Small intestine (tissue), 7 donors: Measurements from ENCODE around the gene SMIM17. TPM values are rescaled to one million over a fixed set of nuclear protein-coding genes. Genes with fewer than 3 reads are reported as not detected.

Source experiments
- DNase-seq, 2 donors: peaks; one replicate each; pipeline versions ENCODE4 v3.0.0 to v3.0.0-alpha.2; 2013
- FAIRE-seq: peaks from 2 replicates; lab custom pipeline; 2012; peaks lifted over from hg19 to GRCh38; lab: Jason Lieb, UNC
- H3K27ac ChIP-seq, 3 donors: one replicate each; pipeline ENCODE4 v1.5.1; 2013; ENCODE audit warnings: low read length in 2 of 3, mild to moderate bottlenecking in 2 of 3, control low read depth in 1 of 3, inconsistent platforms in 1 of 3, low read depth in 1 of 3, moderate library complexity in 1 of 3
- H3K27me3 ChIP-seq, 3 donors: one replicate each; pipeline ENCODE4 v1.6.1; 2013; ENCODE audit warnings: low read length in 3 of 3, inconsistent platforms in 1 of 3; ENCODE audit not compliant: control insufficient read depth in 3 of 3, insufficient read depth in 3 of 3
- H3K36me3 ChIP-seq, 3 donors: one replicate each; pipeline ENCODE4 v1.6.1; 2013; ENCODE audit warnings: low read length in 3 of 3, inconsistent platforms in 1 of 3, low read depth in 1 of 3, mild to moderate bottlenecking in 1 of 3, moderate library complexity in 1 of 3; ENCODE audit not compliant: control insufficient read depth in 3 of 3, insufficient read depth in 2 of 3
- H3K4me1 ChIP-seq, 3 donors: one replicate each; pipeline ENCODE4 v1.6.1; 2013; ENCODE audit warnings: low read length in 2 of 3, inconsistent platforms in 1 of 3, low read depth in 1 of 3, mild to moderate bottlenecking in 1 of 3, moderate library complexity in 1 of 3; ENCODE audit not compliant: control insufficient read depth in 3 of 3, insufficient read depth in 2 of 3
- H3K4me3 ChIP-seq, 3 donors: one replicate each; pipeline ENCODE4 v1.5.1; 2013; ENCODE audit warnings: low read length in 3 of 3, control low read depth in 1 of 3, inconsistent platforms in 1 of 3, low read depth in 1 of 3, mild to moderate bottlenecking in 1 of 3, moderate library complexity in 1 of 3
- H3K9me3 ChIP-seq, 2 donors: one replicate each; pipeline ENCODE4 v1.6.1; 2013; ENCODE audit warnings: low read depth in 1 of 2, low read length in 1 of 2; ENCODE audit not compliant: control insufficient read depth in 2 of 2, insufficient read depth in 1 of 2
- WGBS, 3 donors: extraction: QIAGEN DNeasy Blood & Tissue Kit; methylation state at CpG; one replicate each; pipeline ENCODE4 v1.1.7; 2013; 5-methylcytosine and 5-hydroxymethylcytosine counted together
- polyA plus RNA-seq, 4 donors: library from polyadenylated mRNA; stranded (reverse) in 3 of 4; unstranded in 1 of 4; fragments of 200-250 nt in 3 of 4; fragments of 120-200 nt in 1 of 4; gene quantifications; one replicate each; pipeline versions ENCODE4 v1.2.1 to v1.2.3, GENCODE V29; 2013
- donor health status: healthy with polysubstance abuse.
- donor health status: control.
- donor health status: control.
- donor health status: Bipolar disorder and iron deficiency.
- donor health status: healthy.

The SMIM17 gene
- polyA plus RNA-seq, 4 donors = 0.09 to 0.55 TPM; not detected in 2

DNA sequence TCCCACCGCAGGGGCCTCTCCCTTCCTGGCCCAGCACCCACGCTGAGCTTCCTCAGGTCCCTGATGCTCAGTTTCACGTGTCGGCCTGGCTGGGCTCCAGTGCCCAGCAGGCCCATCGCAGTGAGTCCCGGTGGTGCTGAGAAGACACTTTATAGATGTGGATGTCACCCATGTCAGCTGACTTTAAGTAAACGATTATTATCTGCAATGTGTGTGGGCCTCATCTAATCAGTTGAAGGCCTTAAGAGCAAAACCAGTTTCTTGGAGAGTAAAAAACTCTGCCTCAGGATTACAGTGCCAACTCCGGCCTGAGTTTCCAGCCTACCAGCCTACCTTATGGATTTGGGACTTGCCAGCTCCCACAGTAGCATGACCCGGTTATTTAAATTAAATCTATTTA, 17.3 kb upstream of the SMIM17 start:
- no peak overlapping the region for H3K4me3 ChIP-seq
- H3K36me3 ChIP-seq = peaks cover 0 to 31% (median 8%) of the 10 kb centered on the region in 3 donors
- H3K9me3 ChIP-seq = peaks cover 11 to 97% of the 10 kb centered on the region in 2 donors
- no peak for FAIRE-seq
- no peaks in the 10 kb centered on the region for H3K27me3 ChIP-seq
- 90 to 97% (median 92%) methylated on average over 9 of the region's 9 CpGs for WGBS, 3 donors
- no peak overlapping the region for H3K27ac ChIP-seq
- no peak for DNase-seq
- H3K4me1 ChIP-seq = no peaks in the 10 kb centered on the region

DNA sequence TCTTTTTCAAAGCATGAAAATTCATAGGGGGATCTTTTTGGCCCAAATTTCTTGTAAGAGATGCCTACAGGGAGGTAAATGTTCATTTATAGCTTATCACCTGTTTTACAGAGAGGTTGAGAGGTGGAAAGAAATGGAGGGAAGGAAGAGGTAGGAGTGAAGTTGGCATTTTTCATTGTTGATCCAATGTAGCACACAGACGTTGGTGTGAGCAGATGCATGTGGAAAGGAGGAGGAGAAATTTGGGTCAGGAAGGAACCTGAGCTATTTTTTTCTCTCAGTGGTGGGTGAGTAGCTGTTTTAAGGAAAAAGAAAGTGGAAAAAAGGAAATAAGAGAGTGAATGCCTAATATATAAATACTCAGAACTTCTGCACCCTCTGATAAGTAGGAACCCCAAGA, 9.9 kb upstream of the SMIM17 start:
- WGBS, 3 donors = 23 to 29% (median 28%) methylated on average over 1 of the region's 1 CpG
- H3K9me3 ChIP-seq = peaks cover 7 to 48% of the 10 kb centered on the region in 2 donors
- H3K4me3 ChIP-seq = no peak overlapping the region
- H3K36me3 ChIP-seq = no peaks in the 10 kb centered on the region
- H3K27me3 ChIP-seq = no peaks in the 10 kb centered on the region
- FAIRE-seq (no peak), DNase-seq (no peak)
- H3K4me1 ChIP-seq = no peaks in the 10 kb centered on the region
- no peak overlapping the region for H3K27ac ChIP-seq

DNA sequence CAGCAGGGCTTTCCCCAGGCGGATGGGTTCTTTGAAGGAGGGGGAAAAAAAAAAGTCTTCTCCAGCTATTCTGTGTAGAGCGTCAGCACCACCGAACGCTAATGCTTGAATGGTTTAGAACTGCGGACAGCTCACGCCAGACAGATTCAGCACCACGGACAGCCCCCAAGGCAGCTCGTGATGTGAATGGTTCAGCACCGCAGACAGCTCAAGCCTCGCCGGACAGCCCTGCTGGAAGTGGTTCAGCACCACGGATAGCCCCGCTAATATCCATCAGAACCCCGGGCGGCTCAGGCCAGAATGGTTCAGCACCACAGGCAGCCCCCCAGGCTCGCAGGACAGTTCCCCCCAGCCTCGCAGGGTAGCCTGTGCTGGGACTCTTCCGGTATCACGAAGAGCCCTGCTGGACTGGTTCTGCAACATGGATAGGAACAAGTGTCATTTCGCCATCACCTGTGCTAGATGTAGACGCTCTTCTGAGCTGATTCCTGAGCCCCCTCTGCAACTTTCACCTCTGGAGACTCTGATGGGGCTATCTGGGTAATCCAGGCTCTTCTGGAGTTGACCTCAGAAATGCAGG, 4.9 kb upstream of the SMIM17 start:
- Histone ChIP-seq H3K27me3 (peaks cover 0 to 7% (median 4%) of the 10 kb centered on the region in 3 donors), H3K36me3 (no peaks in the 10 kb centered on the region), H3K9me3 (peaks cover 9 to 24% of the 10 kb centered on the region in 2 donors), H3K27ac (no peak overlapping the region), H3K4me1 (no peaks in the 10 kb centered on the region), H3K4me3 (no peak overlapping the region)
- WGBS, 3 donors = 13 to 29% (median 26%) methylated on average over 21 of the region's 21 CpGs
- FAIRE-seq (no peak), DNase-seq (peak; percentile 1 to 87)

DNA sequence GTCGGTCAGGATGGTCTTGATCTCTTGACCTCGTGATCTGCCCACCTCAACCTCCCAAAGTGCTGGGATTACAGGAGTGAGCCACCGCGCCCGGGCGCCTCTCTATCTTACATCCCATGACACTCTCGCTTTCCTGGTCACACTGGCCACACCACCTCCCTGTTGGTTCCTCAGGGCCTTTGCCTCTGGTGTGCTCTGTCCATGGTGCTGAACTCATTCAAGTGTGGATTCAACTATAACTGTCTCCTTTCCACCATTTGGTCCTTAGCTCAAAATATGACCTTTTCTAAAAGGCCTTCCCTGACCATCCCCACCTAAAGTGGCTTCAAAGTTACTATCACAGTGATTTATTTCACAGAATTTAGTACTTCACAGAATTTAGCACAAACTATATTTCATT, 3.7 kb upstream of the SMIM17 start:
- Histone ChIP-seq H3K4me3 (no peak overlapping the region), H3K36me3 (no peaks in the 10 kb centered on the region), H3K27me3 (peaks cover 4 to 15% (median 7%) of the 10 kb centered on the region in 3 donors), H3K9me3 (peaks cover 8 to 16% of the 10 kb centered on the region in 2 donors), H3K27ac (no peak overlapping the region), H3K4me1 (no peaks in the 10 kb centered on the region)
- no peak for FAIRE-seq
- 29 to 55% (median 48%) methylated on average over 7 of the region's 7 CpGs for WGBS, 3 donors
- DNase-seq = peak in 1 of 2 donors; percentile 14

DNA sequence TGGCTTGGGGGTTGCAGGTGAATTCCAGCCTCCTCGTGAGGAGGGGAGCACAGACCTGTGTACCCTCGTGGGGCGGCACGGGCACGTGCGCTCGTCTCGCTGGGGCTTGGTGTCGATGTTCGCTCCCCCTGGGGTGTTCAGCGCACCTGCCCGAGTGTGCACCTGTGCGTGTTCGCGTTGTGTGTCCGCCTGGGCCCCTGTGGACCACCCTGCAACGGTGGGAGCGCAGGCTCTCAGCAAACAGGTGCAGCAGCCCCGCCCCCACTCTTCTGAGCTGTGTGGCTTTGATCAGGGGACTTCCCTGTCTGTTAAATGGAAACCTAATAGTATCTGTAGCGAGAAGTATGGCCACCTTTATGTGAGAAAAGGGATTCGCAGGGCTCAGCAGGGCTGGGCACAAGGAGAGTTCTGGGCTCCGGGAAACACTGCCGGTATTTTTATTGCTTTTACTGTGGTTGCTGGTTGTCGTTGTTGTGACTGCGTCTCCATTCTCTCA, 549 bp downstream of the SMIM17 start:
- no peaks in the 10 kb centered on the region for H3K4me1 ChIP-seq
- 18 to 40% (median 27%) methylated on average over 25 of the region's 25 CpGs for WGBS, 3 donors
- DNase-seq = no peak
- FAIRE-seq = no peak
- no peak overlapping the region for H3K4me3 ChIP-seq
- no peaks in the 10 kb centered on the region for H3K36me3 ChIP-seq
- peaks cover 5 to 15% of the 10 kb centered on the region in 2 donors for H3K9me3 ChIP-seq
- peaks cover 4 to 15% (median 7%) of the 10 kb centered on the region in 3 donors for H3K27me3 ChIP-seq
- H3K27ac ChIP-seq = no peak overlapping the region

DNA sequence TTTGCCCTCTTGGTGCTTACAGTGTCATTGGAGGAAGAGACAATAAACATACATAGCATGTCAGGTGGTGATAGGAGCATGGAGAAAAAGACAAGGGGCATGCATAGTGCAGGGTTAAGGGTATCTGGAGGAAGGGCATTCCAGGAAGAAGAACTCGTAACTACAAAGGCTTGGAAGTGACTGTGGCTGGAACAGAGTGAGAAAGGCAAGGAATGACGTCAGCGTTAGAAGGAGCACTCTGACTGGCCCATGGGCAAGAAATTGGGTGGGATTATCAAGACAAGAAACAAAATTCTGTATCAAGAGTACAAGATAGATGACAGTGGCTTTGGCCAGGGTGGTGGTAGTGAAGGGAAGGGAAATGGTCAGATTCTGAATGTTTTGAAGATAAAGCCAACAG, 11.2 kb downstream of the SMIM17 start:
- Histone ChIP-seq H3K4me1 (no peaks in the 10 kb centered on the region), H3K4me3 (no peak overlapping the region), H3K9me3 (peaks cover 3 to 7% of the 10 kb centered on the region in 2 donors), H3K27me3 (no peaks in the 10 kb centered on the region), H3K27ac (no peak overlapping the region), H3K36me3 (no peaks in the 10 kb centered on the region)
- FAIRE-seq (no peak), DNase-seq (no peak)
- WGBS, 3 donors = 70 to 82% (median 73%) methylated on average over 3 of the region's 3 CpGs

DNA sequence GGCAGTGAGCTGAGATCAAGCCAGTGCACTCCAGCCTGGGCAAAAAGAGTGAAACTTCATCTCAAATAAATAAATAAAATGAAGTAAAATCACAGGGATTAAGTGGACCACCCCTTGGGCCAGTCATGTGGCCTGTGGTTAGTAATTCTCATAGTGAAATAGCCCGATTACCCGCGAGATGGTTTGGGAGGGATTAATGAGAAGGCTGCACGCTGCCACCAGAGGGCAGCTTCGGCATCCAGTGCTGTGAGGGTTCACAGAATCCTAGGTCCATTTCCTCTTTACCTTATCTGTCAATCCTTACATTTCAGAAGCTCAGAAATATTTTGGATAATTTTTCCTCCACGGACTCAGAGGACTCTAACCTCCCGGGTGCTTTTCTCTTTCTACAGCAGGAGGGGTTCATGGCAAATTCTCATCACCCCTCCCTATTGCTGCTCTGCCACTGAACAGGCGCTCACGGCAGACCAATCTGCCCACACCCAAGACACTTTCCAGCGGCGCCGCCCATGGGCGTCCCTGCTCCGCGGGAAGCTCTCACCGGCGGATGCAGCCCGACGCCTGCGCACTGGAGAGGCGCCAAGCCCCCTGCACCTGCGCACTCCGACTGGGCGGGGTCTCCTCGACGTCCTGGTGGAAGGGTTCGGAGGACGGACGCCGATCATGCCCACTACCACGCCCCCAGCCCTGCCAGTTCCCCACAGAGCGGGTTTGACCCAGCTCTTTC, 17.6 kb downstream of the SMIM17 start:
- Histone ChIP-seq H3K27ac (no peak overlapping the region), H3K27me3 (no peaks in the 10 kb centered on the region), H3K9me3 (peaks cover 2 to 35% of the 10 kb centered on the region in 2 donors), H3K4me1 (no peaks in the 10 kb centered on the region), H3K36me3 (peaks cover 0 to 19% (median 2%) of the 10 kb centered on the region in 3 donors), H3K4me3 (no peak overlapping the region)
- no peak for DNase-seq
- 18 to 40% (median 38%) methylated on average over 32 of the region's 32 CpGs for WGBS, 3 donors
- FAIRE-seq = no peak

DNA sequence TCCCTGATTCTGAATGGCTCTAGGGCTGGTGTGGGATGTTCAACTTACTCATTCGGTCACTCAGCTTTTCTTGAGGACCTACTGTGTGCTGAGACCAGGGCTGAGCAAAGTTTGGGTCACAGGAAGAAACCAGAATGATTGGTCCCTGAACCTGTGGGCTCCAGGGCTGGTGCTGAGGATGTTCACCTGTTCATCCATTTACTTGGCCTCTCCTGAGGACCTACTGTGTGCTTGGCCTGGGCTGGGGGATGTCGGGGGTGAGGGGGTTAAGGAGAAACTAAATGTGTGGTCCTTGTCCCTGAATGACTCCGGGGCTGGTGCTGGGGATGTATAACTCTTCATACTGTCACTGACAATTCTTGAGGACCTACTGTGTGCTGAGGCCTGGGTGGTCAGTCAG, 18.3 kb downstream of the SMIM17 start:
- FAIRE-seq (no peak), DNase-seq (no peak)
- WGBS, 3 donors = 70 to 89% (median 78%) methylated on average over 3 of the region's 3 CpGs
- H3K27me3 ChIP-seq = no peaks in the 10 kb centered on the region
- peaks cover 2 to 35% of the 10 kb centered on the region in 2 donors for H3K9me3 ChIP-seq
- no peak overlapping the region for H3K4me3 ChIP-seq
- H3K4me1 ChIP-seq = no peaks in the 10 kb centered on the region
- peaks cover 0 to 19% (median 2%) of the 10 kb centered on the region in 3 donors for H3K36me3 ChIP-seq
- H3K27ac ChIP-seq = no peak overlapping the region
